Endodermal cell (in vitro differentiated cells): ENCODE results near the gene ZNF718. TPM values are rescaled to one million over a fixed set of nuclear protein-coding genes. Genes with fewer than 3 reads are reported as not detected.
"Not testable (repeated sequence)": the region's sequence is repeated elsewhere in the genome, so short reads cannot be mapped to it uniquely, and the experiment has no call there.

Experiments used
- DNase-seq: peaks from one replicate; pipeline ENCODE4 v3.0.0-alpha.2; 2017
- H3K27ac ChIP-seq: 2 replicates; pipeline ENCODE4 v1.5.1; 2013; ENCODE audit warnings: mild to moderate bottlenecking, low read depth, low read length, moderate library complexity
- H3K27me3 ChIP-seq: 2 replicates; pipeline ENCODE4 v1.6.1; 2013; ENCODE audit warnings: mild to moderate bottlenecking, low read length, moderate library complexity; ENCODE audit not compliant: insufficient read depth, control insufficient read depth, poor library complexity, severe bottlenecking
- H3K36me3 ChIP-seq: 2 replicates; pipeline ENCODE4 v1.7.0; 2013; ENCODE audit warnings: mild to moderate bottlenecking, low read length, moderate library complexity; ENCODE audit not compliant: control insufficient read depth, insufficient read depth
- H3K4me1 ChIP-seq: one replicate; pipeline ENCODE4 v1.7.0; 2013; ENCODE audit warnings: low read length; ENCODE audit not compliant: control insufficient read depth, insufficient read depth
- H3K4me3 ChIP-seq: 2 replicates; pipeline ENCODE4 v1.5.1; 2013; ENCODE audit warnings: mild to moderate bottlenecking, low read length, moderate library complexity
- H3K9ac ChIP-seq: 2 replicates; pipeline ENCODE4 v1.6.1; 2013; ENCODE audit warnings: mild to moderate bottlenecking, low read length, moderate library complexity; ENCODE audit not compliant: poor library complexity, severe bottlenecking; ENCODE audit errors: extremely low read depth
- H3K9me3 ChIP-seq: 2 replicates; pipeline ENCODE4 v1.6.1; 2013; ENCODE audit warnings: mild to moderate bottlenecking, low read length, moderate library complexity; ENCODE audit not compliant: control insufficient read depth
- H3K27ac Mint-ChIP-seq: 2 replicates; pipeline ENCODE4 v1.8.0; 2020; ENCODE audit warnings: mixed read lengths
- H3K27me3 Mint-ChIP-seq: 2 replicates; pipeline ENCODE4 v1.8.0; 2021; ENCODE audit warnings: mild to moderate bottlenecking, mixed read lengths; ENCODE audit not compliant: insufficient read depth
- H3K36me3 Mint-ChIP-seq: 2 replicates; pipeline ENCODE4 v1.8.0; 2020; ENCODE audit warnings: low read depth, mixed read lengths
- H3K4me1 Mint-ChIP-seq: 2 replicates; pipeline ENCODE4 v1.8.0; 2020; ENCODE audit warnings: mixed read lengths
- H3K4me3 Mint-ChIP-seq: 2 replicates; pipeline ENCODE4 v1.8.0; 2020; ENCODE audit warnings: mild to moderate bottlenecking, moderate library complexity, mixed read lengths
- H3K9me3 Mint-ChIP-seq: 2 replicates; pipeline ENCODE4 v1.8.0; 2020; ENCODE audit warnings: mild to moderate bottlenecking, mixed read lengths
- WGBS, 2 experiments: methylation state at CpG; one replicate each; pipeline versions ENCODE4 v1.1.5 to v1.1.7; 2013; ENCODE audit warnings: missing lambda C conversion rate in 2 of 2, mixed read lengths in 1 of 2; ENCODE audit not compliant: insufficient coverage in 1 of 2, insufficient read length in 1 of 2; 5-methylcytosine and 5-hydroxymethylcytosine counted together
- total RNA-seq, 2 donors: library from RNA; stranded (reverse); fragmentation: NEBNext Ultra II Directional in 1 of 2; extraction: Animal tissue kit (Norgen Biotek cat#: 25700) in 1 of 2; gene quantifications; 2 replicates in 1 of 2; 3 replicates in 1 of 2; pipeline ENCODE4 v1.2.1, GENCODE V29; 2021
- TF ChIP-seq, protein P1 (sequence below): fragments of 200-600 bp; sonication (generic); conservative IDR thresholded peaks from 2 replicates; pipeline ENCODE4 v1.5.0; 2021; ENCODE audit warnings: antibody characterized with exemption, mild to moderate bottlenecking

ZNF718 gene
- total RNA-seq, 2 donors from 2014 or later = 15.8 to 23.7 TPM

DNA sequence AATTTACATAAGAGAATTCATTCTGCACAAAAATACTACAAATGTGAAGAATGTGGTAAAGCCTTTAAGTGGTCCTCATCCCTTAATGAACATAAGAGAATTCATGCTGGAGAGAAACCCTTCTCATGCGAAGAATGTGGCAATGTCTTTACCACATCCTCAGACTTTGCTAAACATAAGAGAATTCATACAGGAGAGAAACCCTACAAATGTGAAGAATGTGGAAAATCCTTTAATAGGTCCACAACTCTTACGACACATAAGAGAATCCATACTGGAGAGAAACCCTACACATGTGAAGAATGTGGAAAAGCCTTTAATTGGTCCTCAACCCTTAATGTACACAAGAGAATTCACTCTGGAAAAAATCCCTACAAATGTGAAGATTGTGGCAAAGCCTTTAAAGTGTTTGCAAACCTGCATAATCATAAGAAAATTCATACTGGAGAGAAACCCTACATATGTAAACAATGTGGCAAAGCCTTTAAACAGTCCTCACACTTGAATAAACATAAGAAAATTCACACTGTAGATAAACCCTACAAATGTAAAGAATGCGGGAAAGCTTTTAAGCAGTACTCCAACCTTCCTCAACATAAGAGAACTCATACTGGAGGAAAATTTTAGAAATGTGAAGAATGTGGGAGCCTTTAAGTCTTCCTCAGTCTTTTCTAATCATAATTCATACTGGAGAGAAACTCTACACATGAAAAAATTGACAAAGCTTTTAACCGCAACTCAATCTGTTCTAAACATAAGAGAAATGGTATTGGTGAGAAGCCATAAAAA lies 37.4 kb downstream of the ZNF718 start:
- peaks cover 61% of the 10 kb centered on the region for H3K36me3 Mint-ChIP-seq
- peak overlapping the region; percentile 67 for H3K4me3 ChIP-seq

DNA sequence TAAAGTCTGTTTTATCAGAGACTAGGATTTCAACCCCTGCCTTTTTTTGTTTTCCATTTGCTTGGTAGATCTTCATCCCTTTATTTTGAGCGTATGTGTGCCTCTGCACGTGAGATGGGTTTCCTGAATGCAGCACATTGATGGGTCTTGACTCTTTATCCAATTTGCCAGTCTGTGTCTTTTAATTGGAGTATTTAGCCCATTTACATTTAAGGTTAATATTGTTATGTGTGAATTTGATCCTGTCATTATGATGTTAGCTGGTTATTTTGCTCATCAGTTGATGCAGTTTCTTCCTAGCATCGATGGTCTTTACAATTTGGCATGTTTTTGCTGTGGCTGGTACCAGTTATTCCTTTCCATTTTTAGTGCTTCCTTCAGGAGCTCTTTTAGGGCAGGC lies 45.3 kb downstream of the ZNF718 start:
- DNase-seq, H3K27ac Mint-ChIP-seq, H3K4me1 Mint-ChIP-seq, H3K27ac ChIP-seq, H3K27me3 ChIP-seq, H3K9ac ChIP-seq, H3K4me1 ChIP-seq, H3K4me3 ChIP-seq, H3K4me3 Mint-ChIP-seq, H3K27me3 Mint-ChIP-seq: not testable (repeated sequence)
- Mint-ChIP-seq H3K36me3 (peaks cover 62% of the 10 kb centered on the region), H3K9me3 (peaks cover 97% of the 10 kb centered on the region)
- Histone ChIP-seq H3K36me3 (peaks cover 11% of the 10 kb centered on the region), H3K9me3 (peaks cover 69% of the 10 kb centered on the region)
- 83% methylated on average over 3 of the region's 3 CpGs; no CpG with 5 or more reads in 1 of the 2 experiments for WGBS, 2 experiments

More for the DNA sequence above, 37.4 kb downstream of the ZNF718 start:
- no peak overlapping the region for H3K27ac ChIP-seq
- H3K9me3 ChIP-seq = peaks cover 89% of the 10 kb centered on the region
- H3K27ac Mint-ChIP-seq = no peak overlapping the region
- no peaks in the 10 kb centered on the region for H3K27me3 Mint-ChIP-seq
- no peak for DNase-seq
- peaks cover 59% of the 10 kb centered on the region for H3K36me3 ChIP-seq
- H3K4me3 Mint-ChIP-seq = no peak overlapping the region
- WGBS, 2 experiments = 80 to 93% methylated on average over 1 to 4 of the region's 4 CpGs
- no peak overlapping the region for H3K9ac ChIP-seq
- no peaks in the 10 kb centered on the region for H3K4me1 Mint-ChIP-seq
- H3K4me1 ChIP-seq = no peaks in the 10 kb centered on the region
- TF ChIP-seq, protein P1, sequence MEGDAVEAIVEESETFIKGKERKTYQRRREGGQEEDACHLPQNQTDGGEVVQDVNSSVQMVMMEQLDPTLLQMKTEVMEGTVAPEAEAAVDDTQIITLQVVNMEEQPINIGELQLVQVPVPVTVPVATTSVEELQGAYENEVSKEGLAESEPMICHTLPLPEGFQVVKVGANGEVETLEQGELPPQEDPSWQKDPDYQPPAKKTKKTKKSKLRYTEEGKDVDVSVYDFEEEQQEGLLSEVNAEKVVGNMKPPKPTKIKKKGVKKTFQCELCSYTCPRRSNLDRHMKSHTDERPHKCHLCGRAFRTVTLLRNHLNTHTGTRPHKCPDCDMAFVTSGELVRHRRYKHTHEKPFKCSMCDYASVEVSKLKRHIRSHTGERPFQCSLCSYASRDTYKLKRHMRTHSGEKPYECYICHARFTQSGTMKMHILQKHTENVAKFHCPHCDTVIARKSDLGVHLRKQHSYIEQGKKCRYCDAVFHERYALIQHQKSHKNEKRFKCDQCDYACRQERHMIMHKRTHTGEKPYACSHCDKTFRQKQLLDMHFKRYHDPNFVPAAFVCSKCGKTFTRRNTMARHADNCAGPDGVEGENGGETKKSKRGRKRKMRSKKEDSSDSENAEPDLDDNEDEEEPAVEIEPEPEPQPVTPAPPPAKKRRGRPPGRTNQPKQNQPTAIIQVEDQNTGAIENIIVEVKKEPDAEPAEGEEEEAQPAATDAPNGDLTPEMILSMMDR = no peak
- peaks cover 92% of the 10 kb centered on the region for H3K9me3 Mint-ChIP-seq
- no peaks in the 10 kb centered on the region for H3K27me3 ChIP-seq

DNA sequence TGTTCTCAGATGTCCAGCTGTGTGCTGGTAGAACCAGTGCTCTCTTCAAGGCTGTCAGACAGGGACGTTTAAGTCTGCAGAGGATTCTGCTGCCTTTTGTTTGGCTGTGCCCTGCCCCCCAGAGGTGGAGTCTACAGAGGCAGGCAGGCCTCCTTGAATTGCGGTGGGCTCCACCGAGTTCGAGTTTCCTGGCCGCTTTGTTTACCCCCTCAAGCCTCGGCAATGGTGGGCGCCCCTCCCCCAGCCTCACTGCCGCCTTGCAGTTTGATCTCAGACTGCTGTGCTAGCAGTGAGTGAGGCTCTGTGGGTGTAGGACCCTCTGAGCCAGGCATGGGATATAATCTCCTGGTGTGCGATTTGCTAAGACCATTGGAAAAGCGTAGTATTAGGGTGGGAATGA lies 47.0 kb downstream of the ZNF718 start:
- peaks cover 96% of the 10 kb centered on the region for H3K9me3 Mint-ChIP-seq
- not testable (repeated sequence) for DNase-seq, H3K27me3 Mint-ChIP-seq, H3K4me1 Mint-ChIP-seq, H3K27ac ChIP-seq, H3K4me3 Mint-ChIP-seq, H3K4me3 ChIP-seq, H3K4me1 ChIP-seq, H3K27me3 ChIP-seq, H3K27ac Mint-ChIP-seq, H3K36me3 ChIP-seq, H3K9ac ChIP-seq
- 93 to 100% methylated on average over 2 to 10 of the region's 10 CpGs for WGBS, 2 experiments
- peaks cover 58% of the 10 kb centered on the region for H3K36me3 Mint-ChIP-seq
- peaks cover 76% of the 10 kb centered on the region for H3K9me3 ChIP-seq

DNA sequence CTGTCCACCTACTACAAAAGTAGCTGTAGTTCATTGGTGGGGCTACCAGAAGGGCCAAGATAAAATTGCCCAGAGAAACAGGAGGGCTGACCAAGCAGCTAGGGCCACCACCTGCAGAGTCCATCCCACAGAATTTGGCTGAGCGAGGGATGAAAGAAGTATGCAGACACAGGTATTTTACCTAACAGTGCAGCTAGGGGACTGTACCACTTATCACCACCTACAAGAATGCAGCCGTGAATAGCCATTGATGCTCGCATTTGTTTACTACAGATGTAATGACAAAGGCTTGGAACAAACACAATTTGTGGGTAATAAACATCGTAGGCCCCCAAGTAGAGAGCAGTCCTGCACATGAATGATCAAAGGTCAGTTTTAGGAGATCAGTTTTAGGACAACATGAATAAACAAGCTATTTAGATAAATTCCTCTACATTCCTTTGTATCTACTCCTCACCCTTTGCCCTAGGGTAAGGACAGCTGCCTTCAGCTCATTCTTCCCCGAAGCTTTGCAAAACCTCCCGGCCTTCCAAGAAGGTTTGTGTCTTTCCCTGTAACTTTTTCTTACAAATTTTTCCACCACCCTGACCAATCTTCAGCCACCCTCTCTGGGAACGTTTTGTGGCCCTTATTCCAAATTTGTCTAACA lies 49.5 kb downstream of the ZNF718 start:
- peaks cover 56% of the 10 kb centered on the region for H3K36me3 Mint-ChIP-seq
- H3K9me3 Mint-ChIP-seq = peaks cover 98% of the 10 kb centered on the region
- 89 to 93% methylated on average over 5 to 7 of the region's 7 CpGs for WGBS, 2 experiments
- Histone ChIP-seq H3K9ac (no peak overlapping the region), H3K27me3 (no peaks in the 10 kb centered on the region), H3K9me3 (peaks cover 85% of the 10 kb centered on the region), H3K4me1 (no peaks in the 10 kb centered on the region), H3K27ac (no peak overlapping the region), H3K36me3 (peaks cover 5% of the 10 kb centered on the region), H3K4me3 (peak overlapping the region; percentile 60)
- H3K4me1 Mint-ChIP-seq = no peaks in the 10 kb centered on the region
- no peaks in the 10 kb centered on the region for H3K27me3 Mint-ChIP-seq
- H3K27ac Mint-ChIP-seq = no peak overlapping the region
- no peak overlapping the region for H3K4me3 Mint-ChIP-seq
- TF ChIP-seq, protein P1 = no peak
- DNase-seq = no peak
